Testis (tissue), 3 donors: ENCODE measurements around the gene NOS1AP. TPM values are rescaled to one million over a fixed set of nuclear protein-coding genes. Genes with fewer than 3 reads are reported as not detected.

ENCODE experiments used
- DNase-seq: peaks from one replicate; pipeline ENCODE4 v3.0.0-alpha.2; 2019
- H3K27ac ChIP-seq, 2 donors: fragments of 200-600 bp; sonication (generic); one replicate each; pipeline ENCODE4 v1.5.1; 2019
- H3K27me3 ChIP-seq: fragments of 200-600 bp; sonication (generic); one replicate; pipeline ENCODE4 v1.5.1; 2019
- H3K36me3 ChIP-seq: fragments of 200-600 bp; sonication (generic); one replicate; pipeline ENCODE4 v1.5.1; 2017; ENCODE audit warnings: low read depth; ENCODE audit errors: missing control alignments
- H3K4me1 ChIP-seq: fragments of 200-600 bp; sonication (generic); one replicate; pipeline ENCODE4 v1.5.1; 2019
- H3K4me3 ChIP-seq, 2 donors: fragments of 200-600 bp; sonication (generic); one replicate each; pipeline ENCODE4 v1.5.1; 2017 to 2019
- H3K9me3 ChIP-seq: fragments of 200-600 bp; sonication (generic); one replicate; pipeline ENCODE4 v1.5.1; 2017
- POLR2A ChIP-seq: fragments of 450-650 bp; IDR thresholded peaks from one replicate; pipeline ENCODE4 v1.6.1; 2017; ENCODE audit warnings: antibody characterized with exemption, mild to moderate bottlenecking, moderate library complexity
- WGBS, 2 donors: methylation state at CpG; one replicate each; pipeline ENCODE4 v1.1.5; 2018; 5-methylcytosine and 5-hydroxymethylcytosine counted together
- intact Hi-C: fragments of 100-400 bp; cut with DNase I; formaldehyde crosslinking; loops from one replicate; pipeline ENCODE4 v1.15.1; 2023; ENCODE audit warnings: low total_unique reads
- polyA plus RNA-seq: library from polyadenylated mRNA; stranded (reverse); fragments of 350-450 nt; fragmentation: Illumina TruSeq; extraction: RNeasy Lipid Tissue Mini Kit (QIAGEN cat#74804); gene quantifications from one replicate; pipeline ENCODE4 v1.2.3, GENCODE V29; 2014; ENCODE audit warnings: low read depth, low replicate concordance; ENCODE audit not compliant: insufficient read depth
- total RNA-seq, 2 donors: library from RNA; depleted of rRNA; stranded (reverse); fragments of >200 nt; gene quantifications; one replicate each; pipeline ENCODE4 v1.2.3, GENCODE V29; 2016
- TF ChIP-seq, protein P1 (sequence below), 3 experiments: fragments of 450-650 bp in 2 of 3; fragments of 200-600 bp in 1 of 3; sonication (generic) in 1 of 3; IDR thresholded peaks; one replicate each; pipeline ENCODE4 v1.5.1; 2016 to 2019; ENCODE audit warnings: antibody characterized with exemption in 3 of 3, mild to moderate bottlenecking in 2 of 3, moderate library complexity in 1 of 3

The NOS1AP gene
- total and polyA plus RNA-seq, 3 donors from 2014 or later = 2.1 to 5.1 (median 4.1) TPM

GRCh38 chr1:162023181-162023546 lies 46.3 kb upstream of the NOS1AP start:
- no peak for TF ChIP-seq POLR2A
- TF ChIP-seq, protein P1, sequence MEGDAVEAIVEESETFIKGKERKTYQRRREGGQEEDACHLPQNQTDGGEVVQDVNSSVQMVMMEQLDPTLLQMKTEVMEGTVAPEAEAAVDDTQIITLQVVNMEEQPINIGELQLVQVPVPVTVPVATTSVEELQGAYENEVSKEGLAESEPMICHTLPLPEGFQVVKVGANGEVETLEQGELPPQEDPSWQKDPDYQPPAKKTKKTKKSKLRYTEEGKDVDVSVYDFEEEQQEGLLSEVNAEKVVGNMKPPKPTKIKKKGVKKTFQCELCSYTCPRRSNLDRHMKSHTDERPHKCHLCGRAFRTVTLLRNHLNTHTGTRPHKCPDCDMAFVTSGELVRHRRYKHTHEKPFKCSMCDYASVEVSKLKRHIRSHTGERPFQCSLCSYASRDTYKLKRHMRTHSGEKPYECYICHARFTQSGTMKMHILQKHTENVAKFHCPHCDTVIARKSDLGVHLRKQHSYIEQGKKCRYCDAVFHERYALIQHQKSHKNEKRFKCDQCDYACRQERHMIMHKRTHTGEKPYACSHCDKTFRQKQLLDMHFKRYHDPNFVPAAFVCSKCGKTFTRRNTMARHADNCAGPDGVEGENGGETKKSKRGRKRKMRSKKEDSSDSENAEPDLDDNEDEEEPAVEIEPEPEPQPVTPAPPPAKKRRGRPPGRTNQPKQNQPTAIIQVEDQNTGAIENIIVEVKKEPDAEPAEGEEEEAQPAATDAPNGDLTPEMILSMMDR (IDR thresholded peaks at IDR 0.05) = no peak

DNA sequence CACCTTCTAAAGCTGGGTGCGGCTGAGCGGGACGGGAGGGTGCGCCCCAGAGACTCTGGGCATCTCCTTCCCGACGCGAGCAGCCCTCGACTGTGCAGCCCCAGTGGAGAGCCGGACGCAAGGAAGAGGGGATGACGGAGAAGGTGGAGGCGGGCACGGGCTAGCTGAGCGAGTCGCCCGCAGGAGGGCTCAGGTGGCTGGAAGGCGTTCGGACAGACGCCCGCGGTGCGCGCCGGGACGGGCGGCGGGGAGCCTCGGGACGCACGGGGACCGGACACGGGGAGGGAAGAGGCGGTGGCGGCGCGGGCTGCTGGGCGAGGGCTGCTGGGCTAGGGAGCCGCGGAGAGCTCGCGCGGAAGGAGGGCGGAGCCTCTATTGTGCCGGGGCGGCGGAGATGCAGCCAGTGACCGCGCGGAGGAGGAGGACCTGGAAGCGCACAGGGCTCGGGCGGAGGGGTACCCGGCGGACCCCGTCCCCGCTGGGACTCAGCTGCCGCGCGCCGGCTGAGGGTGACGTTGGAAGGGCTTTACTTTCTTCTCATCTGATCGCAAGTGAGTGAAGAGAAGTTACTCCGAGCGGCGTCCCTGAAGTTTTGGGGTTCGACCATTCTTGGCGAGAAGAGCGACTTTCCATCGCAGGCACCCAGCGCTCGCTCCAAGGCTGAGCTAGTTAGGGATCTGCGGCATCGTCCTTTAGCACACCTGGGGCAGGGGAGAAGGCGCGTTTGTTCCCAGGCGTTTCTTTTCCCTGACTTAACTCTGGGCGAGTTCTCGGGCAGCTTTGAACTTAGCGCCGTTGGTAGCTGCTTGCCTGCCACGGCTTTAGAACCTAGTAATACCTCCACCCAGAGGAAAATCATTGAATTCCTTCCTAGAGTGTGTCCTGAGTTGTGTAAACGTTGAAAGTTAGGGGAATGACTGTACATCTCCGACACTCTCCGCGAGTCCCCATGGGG lies 45.7 kb upstream of the NOS1AP start, which contains the start of gene OLFML2B:
OLFML2B (minus strand) TSS at position 323 of the 955 bp plus-strand sequence. CDS start 439 bp downstream, outside the sequence.
- H3K27me3 ChIP-seq = no peaks in the 10 kb centered on the region
- H3K4me3 ChIP-seq = peak within 1 kb of the TSS; percentile 57 to 65
- H3K27ac ChIP-seq = peak within 1 kb of the TSS; percentile 55 to 57
- peaks cover 37% of the 10 kb centered on the region for H3K4me1 ChIP-seq
- 0 to 1% methylated on average over 25 to 83 of the region's 85 CpGs for WGBS, 2 donors
- intact Hi-C loops = loop anchor here (10.0 kb wide), 1 partner anchor 159 kb away; no protein-coding TSS in a partner anchor
- peak; percentile 86 for DNase-seq
- TF ChIP-seq POLR2A = no peak
- TF ChIP-seq, protein P1 (IDR thresholded peaks at IDR 0.05) = peak in 2 of 3 experiments; percentile 23 to 42
- H3K36me3 ChIP-seq = no peaks in the 10 kb centered on the region
- H3K9me3 ChIP-seq = no peaks in the 10 kb centered on the region

More at GRCh38 chr1:162023181-162023546, 46.3 kb upstream of the NOS1AP start:
- intact Hi-C loops = loop anchor here (10.0 kb wide), 1 partner anchor 158 kb away; no protein-coding TSS in a partner anchor
- Histone ChIP-seq H3K27ac (peak overlapping the region; percentile 55 to 57), H3K4me3 (peak overlapping the region; percentile 57 to 65), H3K36me3 (no peaks in the 10 kb centered on the region), H3K9me3 (no peaks in the 10 kb centered on the region), H3K4me1 (peaks cover 42% of the 10 kb centered on the region), H3K27me3 (no peaks in the 10 kb centered on the region)
- DNase-seq = peak; percentile 37
- 16 to 53% methylated on average over 7 to 20 of the region's 20 CpGs for WGBS, 2 donors

- H3K27me3 ChIP-seq = no peaks in the 10 kb centered on the region
- no peaks in the 10 kb centered on the region for H3K36me3 ChIP-seq
- TF ChIP-seq, protein P1 (IDR thresholded peaks at IDR 0.05) = no peak
- no peak for TF ChIP-seq POLR2A
- intact Hi-C loops = loop anchor here (10.0 kb wide), 1 partner anchor 161 kb away; no protein-coding TSS in a partner anchor
- H3K4me3 ChIP-seq = no peak overlapping the region
- no peaks in the 10 kb centered on the region for H3K9me3 ChIP-seq
- no peak for DNase-seq
- H3K4me1 ChIP-seq = peaks cover 22% of the 10 kb centered on the region
- 79 to 81% methylated on average over 2 of the region's 2 CpGs for WGBS, 2 donors
- no peak overlapping the region for H3K27ac ChIP-seq
These were observed 44.0 kb upstream of the NOS1AP start for GRCh38 chr1:162025541-162025940.

GRCh38 chr1:162026881-162027280 lies 42.6 kb upstream of the NOS1AP start:
- Histone ChIP-seq H3K27me3 (no peaks in the 10 kb centered on the region), H3K9me3 (no peaks in the 10 kb centered on the region), H3K4me1 (peaks cover 11% of the 10 kb centered on the region), H3K36me3 (no peaks in the 10 kb centered on the region), H3K27ac (no peak overlapping the region), H3K4me3 (no peak overlapping the region)
- no peak for DNase-seq
- TF ChIP-seq, protein P1 (IDR thresholded peaks at IDR 0.05) = no peak
- TF ChIP-seq POLR2A = no peak
- intact Hi-C loops = loop anchor here (10.0 kb wide), 1 partner anchor 162 kb away; no protein-coding TSS in a partner anchor
- 89% methylated on average over 2 of the region's 2 CpGs for WGBS, 2 donors
